ENCODE measurements around the gene DGKZ.

Gene DGKZ

GRCh38 chr11:46326813-46327416 is 20.3 kb upstream of the DGKZ start:
- Histone ChIP-seq H3K4me3 (ENCODE audit: control insufficient read depth in 1 of 7, extremely low read depth in 1 of 7, insufficient read depth in 4 of 7, low read depth in 2 of 7, low read length in 6 of 7) (no peak overlapping the region), H3K36me3 (ENCODE audit: control insufficient read depth in 4 of 4, insufficient read depth in 4 of 4, low read length in 3 of 4) (no peaks in the 10 kb centered on the region), H3K27me3 (replicated peaks in 2 of 5; ENCODE audit: control insufficient read depth in 4 of 5, insufficient read depth in 5 of 5, low read length in 4 of 5) (peaks cover 0 to 3% (median 0%) of the 10 kb centered on the region in 5 experiments), H3K4me1 (ENCODE audit: control extremely low read depth in 1 of 4, control insufficient read depth in 4 of 4, insufficient read depth in 4 of 4, low read length in 3 of 4) (peaks cover 16 to 44% (median 23%) of the 10 kb centered on the region in 4 experiments), H3K9me3 (ENCODE audit: control extremely low read depth in 1 of 5, control insufficient read depth in 4 of 5, insufficient read depth in 2 of 5, low read depth in 1 of 5, low read length in 4 of 5) (no peaks in the 10 kb centered on the region), H3K27ac (ENCODE audit: insufficient read depth in 1 of 2, low read depth in 1 of 2, low read length in 2 of 2, poor library complexity in 1 of 2, severe bottlenecking in 2 of 2) (no peak overlapping the region)
- ChIA-PET POLR2A (interaction anchor here (0.6 kb wide), 1 partner anchor 32 kb away, joined by 7 read pairs; no protein-coding TSS in a partner anchor), CTCF (interaction anchor here (1.7 to 42.2 kb wide), 2 partner anchors 11 to 35 kb away, joined by 8 to 1037 read pairs; partner anchors contain the start of genes DGKZ and MDK)
- WGBS (ENCODE audit: insufficient coverage), result 96% methylated on average over 7 of the region's 10 CpGs
- no peak for DNase-seq

DNA sequence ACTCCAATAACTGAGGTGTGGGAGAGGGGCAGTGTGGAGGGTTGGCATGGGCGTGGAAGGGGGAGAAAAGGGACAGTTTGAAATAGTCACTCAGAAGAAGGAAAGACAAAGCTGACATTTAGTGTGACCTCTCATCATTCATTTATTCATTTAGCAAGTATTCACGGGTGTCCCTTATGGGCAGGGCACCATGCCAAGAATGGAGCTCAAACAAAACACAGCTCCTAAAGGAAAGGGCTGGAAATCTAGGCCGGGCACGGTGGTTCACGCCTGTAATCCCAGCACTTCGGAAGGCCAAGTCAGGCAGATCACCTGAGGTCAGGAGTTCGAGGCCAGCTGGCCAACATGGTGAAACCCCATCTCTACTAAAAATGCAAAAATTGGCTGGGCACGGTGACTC is 19.4 kb upstream of the DGKZ start:
- no peak for DNase-seq
- Histone ChIP-seq H3K27ac (ENCODE audit: insufficient read depth in 1 of 2, low read depth in 1 of 2, low read length in 2 of 2, poor library complexity in 1 of 2, severe bottlenecking in 2 of 2) (no peak overlapping the region), H3K9me3 (ENCODE audit: control extremely low read depth in 1 of 5, control insufficient read depth in 4 of 5, insufficient read depth in 2 of 5, low read depth in 1 of 5, low read length in 4 of 5) (no peaks in the 10 kb centered on the region), H3K36me3 (ENCODE audit: control insufficient read depth in 4 of 4, insufficient read depth in 4 of 4, low read length in 3 of 4) (no peaks in the 10 kb centered on the region), H3K4me1 (ENCODE audit: control extremely low read depth in 1 of 4, control insufficient read depth in 4 of 4, insufficient read depth in 4 of 4, low read length in 3 of 4) (peaks cover 16 to 49% (median 32%) of the 10 kb centered on the region in 4 experiments), H3K4me3 (ENCODE audit: control insufficient read depth in 1 of 7, extremely low read depth in 1 of 7, insufficient read depth in 4 of 7, low read depth in 2 of 7, low read length in 6 of 7) (no peak overlapping the region), H3K27me3 (replicated peaks in 2 of 5; ENCODE audit: control insufficient read depth in 4 of 5, insufficient read depth in 5 of 5, low read length in 4 of 5) (peaks cover 0 to 12% (median 3%) of the 10 kb centered on the region in 5 experiments)
- ChIA-PET POLR2A (interaction anchor here (0.6 kb wide), 1 partner anchor 9 kb away, joined by 3 read pairs; no protein-coding TSS in a partner anchor), CTCF (interaction anchor here (1.0 to 42.2 kb wide), 6 partner anchors 9 to 34 kb away, joined by 3 to 1037 read pairs (median 6); partner anchors contain the start of genes DGKZ and MDK)
- WGBS (ENCODE audit: insufficient coverage), result 85% methylated on average over 6 of the region's 8 CpGs

GRCh38 chr11:46330154-46330553 is 17.1 kb upstream of the DGKZ start:
- H3K4me1 ChIP-seq (ENCODE audit: control extremely low read depth in 1 of 4, control insufficient read depth in 4 of 4, insufficient read depth in 4 of 4, low read length in 3 of 4), result peaks cover 16 to 54% (median 44%) of the 10 kb centered on the region in 4 experiments
- DNase-seq, result no peak
- ChIA-PET POLR2A (interaction anchor here (2.4 kb wide), 1 partner anchor 15 kb away, joined by 8 read pairs; no protein-coding TSS in a partner anchor), CTCF (interaction anchor here (1.2 to 42.2 kb wide), 6 partner anchors 10 to 32 kb away, joined by 4 to 1037 read pairs (median 9); partner anchors contain the start of genes DGKZ and MDK)
- H3K4me3 ChIP-seq (ENCODE audit: control insufficient read depth in 1 of 7, extremely low read depth in 1 of 7, insufficient read depth in 4 of 7, low read depth in 2 of 7, low read length in 6 of 7), result no peak overlapping the region
- WGBS (ENCODE audit: insufficient coverage), result 63% methylated on average over 4 of the region's 5 CpGs
- H3K27me3 ChIP-seq (replicated peaks in 2 of 5; ENCODE audit: control insufficient read depth in 4 of 5, insufficient read depth in 5 of 5, low read length in 4 of 5), result peaks cover 0 to 20% (median 7%) of the 10 kb centered on the region in 5 experiments
- H3K27ac ChIP-seq (ENCODE audit: insufficient read depth in 1 of 2, low read depth in 1 of 2, low read length in 2 of 2, poor library complexity in 1 of 2, severe bottlenecking in 2 of 2), result no peak overlapping the region
- no peaks in the 10 kb centered on the region for H3K9me3 ChIP-seq (ENCODE audit: control extremely low read depth in 1 of 5, control insufficient read depth in 4 of 5, insufficient read depth in 2 of 5, low read depth in 1 of 5, low read length in 4 of 5)
- H3K36me3 ChIP-seq (ENCODE audit: control insufficient read depth in 4 of 4, insufficient read depth in 4 of 4, low read length in 3 of 4), result no peaks in the 10 kb centered on the region

DNA sequence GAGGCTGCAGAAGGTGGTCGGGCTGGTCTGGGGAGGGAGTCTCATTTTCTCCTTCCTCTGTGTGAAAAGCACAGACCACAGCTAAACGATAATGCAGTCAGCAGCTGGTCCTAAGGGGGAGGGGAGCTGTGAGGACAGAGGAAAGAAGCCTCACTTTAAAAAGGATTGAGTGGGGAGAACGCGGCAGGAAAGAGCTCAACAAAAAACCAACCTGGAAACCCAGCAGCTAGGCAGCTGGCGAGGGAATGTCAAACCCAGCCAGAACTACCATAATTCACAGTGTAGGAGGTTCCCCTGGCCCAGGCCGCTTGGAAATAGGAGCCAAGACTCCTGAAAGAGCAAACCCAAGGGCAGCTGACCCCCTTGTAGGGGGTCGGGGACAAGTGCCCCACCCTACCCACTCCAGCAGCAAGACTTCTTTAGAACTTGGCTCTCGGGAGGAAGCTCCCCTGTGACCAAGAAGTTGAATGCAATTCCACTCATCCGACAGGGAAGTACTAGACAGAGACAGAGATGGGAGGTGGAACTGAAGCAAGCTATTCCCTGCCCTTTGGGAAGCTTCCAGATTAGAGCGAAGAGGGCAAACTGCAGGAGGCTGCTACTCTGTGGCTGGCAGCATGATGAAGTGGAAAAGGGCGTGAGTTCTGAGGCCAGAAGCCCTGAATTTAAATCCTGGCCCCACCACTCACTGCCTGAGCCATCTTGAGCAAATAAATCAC is 16.5 kb upstream of the DGKZ start:
- Histone ChIP-seq H3K4me1 (ENCODE audit: control extremely low read depth in 1 of 4, control insufficient read depth in 4 of 4, insufficient read depth in 4 of 4, low read length in 3 of 4) (peaks cover 16 to 58% (median 44%) of the 10 kb centered on the region in 4 experiments), H3K36me3 (ENCODE audit: control insufficient read depth in 4 of 4, insufficient read depth in 4 of 4, low read length in 3 of 4) (no peaks in the 10 kb centered on the region), H3K27me3 (replicated peaks in 2 of 5; ENCODE audit: control insufficient read depth in 4 of 5, insufficient read depth in 5 of 5, low read length in 4 of 5) (peaks cover 0 to 20% (median 7%) of the 10 kb centered on the region in 5 experiments), H3K9me3 (ENCODE audit: control extremely low read depth in 1 of 5, control insufficient read depth in 4 of 5, insufficient read depth in 2 of 5, low read depth in 1 of 5, low read length in 4 of 5) (no peaks in the 10 kb centered on the region), H3K27ac (ENCODE audit: insufficient read depth in 1 of 2, low read depth in 1 of 2, low read length in 2 of 2, poor library complexity in 1 of 2, severe bottlenecking in 2 of 2) (no peak overlapping the region), H3K4me3 (ENCODE audit: control insufficient read depth in 1 of 7, extremely low read depth in 1 of 7, insufficient read depth in 4 of 7, low read depth in 2 of 7, low read length in 6 of 7) (peak overlapping the region in 1 of 7 experiments; percentile 43)
- ChIA-PET POLR2A (interaction anchor here (1.1 to 2.4 kb wide), 2 partner anchors 9 to 15 kb away, joined by 3 to 8 read pairs; no protein-coding TSS in a partner anchor), CTCF (interaction anchor here (0.7 to 42.2 kb wide), 7 partner anchors 9 to 38 kb away, joined by 3 to 1037 read pairs (median 7); partner anchors contain the start of genes DGKZ and MDK)
- 24% methylated on average over 9 of the region's 11 CpGs for WGBS (ENCODE audit: insufficient coverage)
- DNase-seq, result peak in 2 of 3 donors; percentile 47 to 62

- 50% methylated on average over 2 of the region's 5 CpGs for WGBS (ENCODE audit: insufficient coverage)
- Histone ChIP-seq H3K27me3 (replicated peaks in 2 of 5; ENCODE audit: control insufficient read depth in 4 of 5, insufficient read depth in 5 of 5, low read length in 4 of 5) (peaks cover 0 to 20% (median 7%) of the 10 kb centered on the region in 5 experiments), H3K4me1 (ENCODE audit: control extremely low read depth in 1 of 4, control insufficient read depth in 4 of 4, insufficient read depth in 4 of 4, low read length in 3 of 4) (peaks cover 16 to 59% (median 48%) of the 10 kb centered on the region in 4 experiments), H3K27ac (ENCODE audit: insufficient read depth in 1 of 2, low read depth in 1 of 2, low read length in 2 of 2, poor library complexity in 1 of 2, severe bottlenecking in 2 of 2) (no peak overlapping the region), H3K9me3 (ENCODE audit: control extremely low read depth in 1 of 5, control insufficient read depth in 4 of 5, insufficient read depth in 2 of 5, low read depth in 1 of 5, low read length in 4 of 5) (no peaks in the 10 kb centered on the region), H3K36me3 (ENCODE audit: control insufficient read depth in 4 of 4, insufficient read depth in 4 of 4, low read length in 3 of 4) (no peaks in the 10 kb centered on the region), H3K4me3 (ENCODE audit: control insufficient read depth in 1 of 7, extremely low read depth in 1 of 7, insufficient read depth in 4 of 7, low read depth in 2 of 7, low read length in 6 of 7) (no peak overlapping the region)
- POLR2A ChIA-PET, result interaction anchor here (0.5 to 2.4 kb wide), 4 partner anchors 9 to 58 kb away, joined by 3 to 8 read pairs (median 4); no protein-coding TSS in a partner anchor
- peak in 2 of 3 donors; percentile 41 to 53 for DNase-seq
- CTCF ChIA-PET, result interaction anchor here (0.7 to 42.2 kb wide), 7 partner anchors 7 to 39 kb away, joined by 3 to 1037 read pairs (median 7); partner anchors contain the start of genes DGKZ and MDK
Observed at GRCh38 chr11:46331282-46331984, 15.8 kb upstream of the DGKZ start.

GRCh38 chr11:46332093-46332567 is 15.1 kb upstream of the DGKZ start:
- DNase-seq, result no peak
- peak overlapping the region in 4 of 7 experiments; percentile 47 to 76 (median 70) for H3K4me3 ChIP-seq (ENCODE audit: control insufficient read depth in 1 of 7, extremely low read depth in 1 of 7, insufficient read depth in 4 of 7, low read depth in 2 of 7, low read length in 6 of 7)
- H3K27ac ChIP-seq (ENCODE audit: insufficient read depth in 1 of 2, low read depth in 1 of 2, low read length in 2 of 2, poor library complexity in 1 of 2, severe bottlenecking in 2 of 2), result no peak overlapping the region
- ChIA-PET CTCF (interaction anchor here (1.5 to 42.2 kb wide), 3 partner anchors 8 to 30 kb away, joined by 3 to 1037 read pairs (median 44); partner anchors contain the start of genes DGKZ and MDK), POLR2A (interaction anchor here (1.1 to 2.4 kb wide), 3 partner anchors 8 to 14 kb away, joined by 3 to 8 read pairs (median 4); no protein-coding TSS in a partner anchor)
- H3K4me1 ChIP-seq (ENCODE audit: control extremely low read depth in 1 of 4, control insufficient read depth in 4 of 4, insufficient read depth in 4 of 4, low read length in 3 of 4), result peaks cover 16 to 65% (median 53%) of the 10 kb centered on the region in 4 experiments
- no peaks in the 10 kb centered on the region for H3K9me3 ChIP-seq (ENCODE audit: control extremely low read depth in 1 of 5, control insufficient read depth in 4 of 5, insufficient read depth in 2 of 5, low read depth in 1 of 5, low read length in 4 of 5)
- H3K27me3 ChIP-seq (replicated peaks in 2 of 5; ENCODE audit: control insufficient read depth in 4 of 5, insufficient read depth in 5 of 5, low read length in 4 of 5), result peaks cover 0 to 20% (median 7%) of the 10 kb centered on the region in 5 experiments
- no peaks in the 10 kb centered on the region for H3K36me3 ChIP-seq (ENCODE audit: control insufficient read depth in 4 of 4, insufficient read depth in 4 of 4, low read length in 3 of 4)
- 17% methylated on average over 8 of the region's 8 CpGs for WGBS (ENCODE audit: insufficient coverage)
